ENCODE data around the gene CCDC120. TPM values are rescaled to one million over a fixed set of nuclear protein-coding genes. Genes with fewer than 3 reads are reported as not detected.

Gene CCDC120
- total RNA-seq, 2 donors from 2014 or later = 5.3 to 9.0 TPM

Other genes starting within 250 kb of the CCDC120 start
- gene ERAS, start 232.5 kb upstream of the CCDC120 start, total RNA-seq = not detected
- gene PCSK1N, start 223.4 kb upstream of the CCDC120 start, total RNA-seq = under 1 TPM; 0.42 to 0.55 TPM
- 10 to 100 TPM; 64.0 to 64.6 TPM for gene TIMM17B, start 161.2 kb upstream of the CCDC120 start, total RNA-seq
- 10 to 100 TPM; 75.3 to 80.8 TPM for gene PQBP1, start 161.1 kb upstream of the CCDC120 start, total RNA-seq
- gene SLC35A2, start 147.4 kb upstream of the CCDC120 start, total RNA-seq = 10 to 100 TPM; 25.5 to 26.9 TPM
- gene PIM2, start 140.0 kb upstream of the CCDC120 start, total RNA-seq = 100 to 1,000 TPM; 291 to 478 TPM
- 10 to 100 TPM; 75.8 to 79.9 TPM for gene OTUD5, start 101.4 kb upstream of the CCDC120 start, total RNA-seq
- gene KCND1, start 87.2 kb upstream of the CCDC120 start, total RNA-seq = 1 to 10 TPM; 3.3 to 6.2 TPM
- 100 to 1,000 TPM in 1 of 2 donors, 10 to 100 TPM in 1; 97.8 to 143 TPM for gene GRIPAP1, start 56.7 kb upstream of the CCDC120 start, total RNA-seq
- 10 to 100 TPM; 38.6 to 45.6 TPM for gene TFE3, start 15.6 kb upstream of the CCDC120 start, total RNA-seq
- gene PRAF2, start 15.0 kb downstream of the CCDC120 start, total RNA-seq = 10 to 100 TPM; 16.4 to 19.5 TPM
- gene WDR45, start 20.9 kb downstream of the CCDC120 start, total RNA-seq = 10 to 100 TPM; 48.1 to 62.3 TPM
- gene GPKOW, start 64.7 kb downstream of the CCDC120 start, total RNA-seq = 10 to 100 TPM; 19.1 to 27.7 TPM
- 1 to 10 TPM; 1.2 to 1.3 TPM for gene MAGIX, start 103.8 kb downstream of the CCDC120 start, total RNA-seq
- 10 to 100 TPM; 50.6 to 54.0 TPM for gene PLP2, start 112.9 kb downstream of the CCDC120 start, total RNA-seq
- 10 to 100 TPM; 13.1 to 16.0 TPM for gene PRICKLE3, start 127.4 kb downstream of the CCDC120 start, total RNA-seq
- gene SYP, start 141.2 kb downstream of the CCDC120 start, total RNA-seq = 1 to 10 TPM in 1 of 2 donors, under 1 TPM in 1; 0.84 to 1.7 TPM
- gene CACNA1F, start 174.3 kb downstream of the CCDC120 start, total RNA-seq = under 1 TPM in 1 of 2 donors, not detected in 1; 0.14 TPM
- gene CCDC22, start 176.5 kb downstream of the CCDC120 start, total RNA-seq = 10 to 100 TPM; 25.6 to 25.7 TPM
- under 1 TPM; 0.55 to 0.78 TPM for gene FOXP3, start 205.7 kb downstream of the CCDC120 start, total RNA-seq
- 1 to 10 TPM; 3.4 to 3.8 TPM for gene PPP1R3F, start 210.8 kb downstream of the CCDC120 start, total RNA-seq
- not detected for gene GAGE10, start 244.6 kb downstream of the CCDC120 start, total RNA-seq

All from natural killer cell treated with Interleukin-12 subunit alpha and Interleukin-12 subunit beta and Interleukin-15 and Interleukin-18, amount 100 ng/mL, for 72 hours (primary cell).